ENCODE data around the gene SHFL.

Gene SHFL

DNA sequence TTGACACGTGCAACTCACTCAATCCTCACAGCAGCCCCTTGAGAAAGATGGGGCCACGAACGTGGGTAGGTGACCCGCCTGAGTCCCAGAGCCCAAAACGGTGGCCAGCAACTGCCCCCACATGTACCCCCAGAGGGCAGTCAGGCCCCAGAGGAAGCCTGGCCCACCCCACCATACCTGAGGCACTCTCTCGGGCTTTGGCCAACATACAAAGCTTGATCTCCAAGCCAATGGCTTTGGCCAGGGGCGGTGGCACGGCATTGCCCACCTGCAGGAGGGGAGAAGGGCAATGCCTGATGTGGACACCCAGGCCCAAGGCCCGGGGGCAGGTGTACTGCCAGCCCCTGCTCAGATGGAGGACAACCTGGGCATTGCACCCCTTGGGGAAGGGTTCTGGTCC lies 47.9 kb downstream of the SHFL start:
- DNase-seq (ENCODE audit: low read depth) = no peak

DNA sequence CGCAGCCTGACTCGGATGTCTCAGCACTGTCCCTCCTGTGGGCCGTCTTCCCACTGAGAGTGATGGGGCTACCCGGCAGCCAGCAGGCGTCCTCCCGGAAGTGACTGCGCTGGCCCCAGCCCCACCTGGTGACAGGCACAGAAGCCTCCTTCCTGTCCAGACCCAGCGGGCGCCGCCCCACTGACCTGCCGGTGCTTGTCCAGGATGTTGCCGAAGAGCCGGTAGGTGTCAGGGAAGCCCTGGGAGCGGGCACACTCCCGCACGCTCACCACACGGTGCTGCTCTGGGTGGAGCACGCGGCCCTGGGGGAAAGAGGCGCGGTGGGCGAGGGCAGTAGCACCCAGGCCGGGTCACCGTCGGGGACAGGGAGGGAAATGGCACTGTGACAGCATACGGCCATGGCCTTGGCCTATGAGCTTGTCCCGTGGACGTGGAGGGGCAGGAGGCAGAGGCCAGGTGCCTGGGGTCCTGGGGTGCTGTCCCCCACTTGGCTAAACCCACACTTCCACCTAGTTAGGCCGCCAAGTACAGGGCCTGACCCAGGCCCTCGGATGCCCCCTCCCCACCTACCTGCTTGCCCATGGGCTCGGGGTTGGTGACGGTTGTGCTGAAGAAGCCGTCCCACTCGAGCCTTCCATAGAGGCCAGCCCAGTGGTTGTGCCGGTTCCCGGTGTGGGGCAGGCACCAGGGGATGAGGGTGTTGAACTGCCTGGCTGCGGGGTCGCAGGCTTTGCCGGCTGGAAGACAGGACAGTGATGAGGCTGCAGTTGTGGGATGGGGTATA lies 49.6 kb downstream of the SHFL start:
- DNase-seq (ENCODE audit: low read depth) = no peak

DNA sequence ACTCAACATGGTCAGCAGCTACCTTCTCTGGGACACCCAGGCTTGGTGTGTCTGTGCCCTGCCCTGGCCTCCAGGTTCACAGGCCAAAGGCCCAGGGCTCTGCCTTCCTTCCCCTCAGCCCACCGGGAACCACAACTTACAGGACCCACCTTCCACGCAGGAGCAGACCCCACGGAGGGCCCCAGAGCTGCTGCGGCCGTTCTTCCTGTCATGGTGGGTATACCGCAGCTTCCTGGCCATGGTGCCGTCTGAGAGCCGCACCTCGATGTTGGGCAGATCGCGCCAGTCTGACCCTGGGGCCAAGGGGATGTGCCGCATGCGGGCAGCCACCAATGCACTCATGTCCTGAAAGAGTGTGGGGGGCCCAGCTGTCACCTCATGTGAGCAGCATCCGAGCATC lies 50.8 kb downstream of the SHFL start:
- no peak for DNase-seq (ENCODE audit: low read depth)

DNA sequence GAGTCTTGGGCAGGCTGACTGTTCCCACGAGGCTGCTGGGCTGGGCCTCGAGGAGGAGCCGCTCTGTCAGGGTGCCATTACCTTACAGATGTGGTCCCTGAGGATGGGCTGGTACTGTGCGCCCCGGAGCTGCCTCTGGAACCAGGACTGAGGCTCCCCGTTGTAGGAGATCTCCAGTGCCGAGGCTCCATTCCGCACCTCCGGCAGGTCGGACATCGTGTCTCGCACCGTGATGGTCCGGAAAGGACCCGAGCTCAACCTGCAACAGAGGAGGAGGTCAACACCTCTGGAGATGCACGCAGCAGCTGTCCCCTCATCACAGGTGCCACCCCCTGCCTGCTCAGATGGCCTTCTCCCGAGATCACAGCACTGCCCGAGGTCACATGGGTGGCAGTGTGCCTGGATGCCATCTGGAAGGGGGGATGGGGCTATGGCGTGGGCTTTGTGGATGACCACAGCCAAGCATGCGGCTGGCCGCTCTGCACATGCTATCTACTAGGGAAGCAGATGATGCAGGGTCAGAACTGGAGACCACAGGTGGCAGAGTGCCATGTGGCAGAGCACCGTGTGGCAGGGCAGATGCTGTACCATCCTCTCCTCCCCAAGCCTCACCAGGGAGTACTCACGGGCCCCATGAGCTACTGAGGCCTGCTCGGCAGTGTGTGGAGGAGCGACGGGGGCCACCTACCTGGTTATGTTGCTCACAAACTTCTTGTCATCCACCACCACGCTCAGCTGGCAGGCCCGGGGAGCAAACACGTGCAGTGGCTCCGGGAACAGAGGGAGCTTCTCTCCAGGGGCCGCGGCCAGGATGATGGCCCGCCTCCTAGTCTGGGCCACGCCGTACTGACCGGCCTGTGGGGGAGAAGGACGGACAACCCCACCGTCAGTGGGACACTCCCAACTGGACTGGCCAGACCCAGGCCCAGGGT lies 51.9 kb downstream of the SHFL start:
- no peak for DNase-seq (ENCODE audit: low read depth)

DNA sequence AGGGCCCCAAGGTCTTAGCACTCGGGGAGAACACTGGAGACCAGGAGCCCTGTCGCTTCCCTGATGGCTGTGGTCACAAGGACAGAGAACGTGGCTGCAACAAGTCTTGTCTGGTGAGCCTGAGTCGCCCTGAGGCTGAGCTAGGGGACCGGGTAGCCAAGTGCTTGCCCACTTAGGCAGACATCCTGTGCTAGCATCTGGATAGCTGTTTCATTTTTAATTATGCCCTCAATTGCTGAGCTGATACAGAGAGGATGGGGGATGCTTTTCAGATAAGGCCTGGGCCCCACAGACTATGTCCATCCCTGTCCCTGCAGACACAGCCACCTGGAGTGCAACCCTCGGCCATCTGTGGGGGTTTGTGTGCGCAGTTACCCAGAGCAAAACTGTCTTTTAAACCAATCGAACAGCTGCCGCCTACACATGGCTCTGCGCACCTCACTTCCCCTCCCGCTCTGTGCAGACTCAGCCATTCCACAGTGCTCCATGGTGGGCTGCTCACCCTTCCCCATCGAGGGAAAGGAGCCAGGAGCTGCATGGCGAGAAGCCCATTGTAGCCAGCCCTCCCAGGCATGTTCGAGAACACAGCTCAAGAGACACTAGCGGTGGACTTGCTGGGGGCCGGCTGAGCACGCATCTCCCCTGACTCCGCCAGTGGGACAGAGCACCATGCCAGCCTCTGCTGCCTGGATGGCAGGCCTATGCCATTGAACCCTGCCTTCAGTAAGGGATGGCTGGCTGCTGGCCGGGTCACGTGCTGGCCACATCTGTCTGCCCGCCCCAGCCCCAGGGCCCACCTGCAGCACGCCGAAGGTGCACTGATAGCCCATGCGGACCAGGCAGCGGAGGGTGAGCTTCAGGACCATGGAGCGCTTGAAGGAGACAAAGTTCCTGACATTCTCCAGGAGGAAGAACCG lies 53.0 kb downstream of the SHFL start:
- DNase-seq (ENCODE audit: low read depth) = no peak

DNA sequence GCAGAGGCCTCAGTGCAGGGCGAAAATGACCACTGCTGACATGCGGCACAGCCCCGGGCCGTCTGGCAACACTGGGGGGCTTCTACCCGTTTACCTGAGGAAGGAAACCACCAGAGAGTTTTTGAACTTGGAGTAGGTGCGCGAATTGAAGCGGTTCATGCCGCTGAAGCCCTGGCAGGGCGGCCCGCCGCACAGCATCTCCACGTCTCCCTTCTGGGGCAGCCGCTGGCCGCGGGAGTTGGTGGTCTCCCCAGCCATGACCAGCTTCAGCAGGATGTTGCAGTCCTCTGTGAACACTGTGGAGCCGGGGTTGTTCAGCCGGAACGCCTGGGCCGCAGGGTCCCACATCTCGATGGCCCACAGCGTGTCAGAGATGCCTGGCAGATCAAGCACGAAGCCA lies 53.8 kb downstream of the SHFL start:
- DNase-seq (ENCODE audit: low read depth) = no peak

DNA sequence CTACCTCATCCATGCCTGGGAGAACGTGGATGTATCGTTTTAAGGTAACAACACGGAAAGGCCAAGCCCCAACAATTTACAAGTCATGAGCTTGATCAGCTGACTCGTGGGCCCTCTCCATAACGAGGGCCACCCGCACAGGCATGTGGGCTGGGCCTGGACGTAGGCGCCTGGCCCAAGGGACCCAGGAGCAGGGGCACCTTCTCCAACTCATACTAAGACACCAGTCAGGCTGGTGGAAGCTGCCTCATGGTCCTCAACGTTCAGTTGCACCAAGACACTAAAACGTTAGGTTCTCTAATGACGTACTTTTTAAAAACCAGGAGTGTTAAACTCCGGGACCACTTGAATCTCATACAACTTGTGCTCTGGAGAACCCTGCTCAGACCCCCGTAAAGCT lies 55.4 kb downstream of the SHFL start:
- DNase-seq (ENCODE audit: low read depth) = no peak

DNA sequence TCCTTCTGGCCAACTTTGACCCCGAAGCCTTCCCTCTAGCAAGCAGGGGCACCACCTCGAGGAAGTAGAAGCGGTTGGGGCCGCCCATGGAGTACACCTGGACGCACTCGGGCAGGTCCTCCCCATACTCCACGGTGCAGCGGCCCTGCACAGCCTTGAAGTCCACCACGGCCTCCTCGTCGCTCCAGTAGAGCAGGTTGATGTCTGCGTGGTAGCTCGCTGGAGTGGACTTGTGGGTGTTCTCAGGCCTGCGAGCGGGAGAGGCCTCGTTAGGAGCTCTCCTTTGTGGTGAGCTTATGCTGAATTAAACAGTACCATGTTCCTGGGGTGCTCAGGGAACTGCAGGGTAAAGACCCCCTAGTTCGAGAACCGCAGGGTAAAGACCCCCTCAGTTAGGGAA lies 55.9 kb downstream of the SHFL start:
- DNase-seq (ENCODE audit: low read depth) = no peak

Data from activated T-helper 9 cell treated with anti-CD3 and anti-CD28 coated beads, Interleukin-2, amount 50 U/mL, for 16 hours (primary cell).